RWPE2 (cell line): Measurements from ENCODE around the gene ADAMTS9.

Experiments used
- ATAC-seq: fragments of 200-7000 bp; cut with Tn5 transposase; 3 replicates; pipeline ENCODE4 v1.9.1; 2021; ENCODE audit warnings: low read depth
- DNase-seq: peaks from one replicate; pipeline ENCODE4 v3.0.0-alpha.2; 2020; ENCODE audit warnings: low spot score
- H3K27ac ChIP-seq: fragments of 450-650 bp; 2 replicates; pipeline ENCODE4 v1.5.1; 2017; ENCODE audit warnings: mild to moderate bottlenecking; ENCODE audit not compliant: poor library complexity, severe bottlenecking
- H3K27me3 ChIP-seq: fragments of 250-450 bp; sonication (Bioruptor Pico); 2 replicates; pipeline ENCODE4 v1.5.1; 2021; ENCODE audit warnings: mild to moderate bottlenecking, moderate library complexity; ENCODE audit not compliant: insufficient read depth, poor library complexity, severe bottlenecking
- H3K36me3 ChIP-seq: fragments of 250-450 bp; sonication (Bioruptor Pico); 2 replicates; pipeline ENCODE4 v1.5.1; 2020; ENCODE audit warnings: low read depth, mild to moderate bottlenecking, moderate library complexity
- H3K4me1 ChIP-seq: fragments of 250-450 bp; sonication (Bioruptor Pico); 2 replicates; pipeline ENCODE4 v1.5.1; 2021; ENCODE audit warnings: mild to moderate bottlenecking, moderate library complexity; ENCODE audit not compliant: insufficient read depth, poor library complexity, severe bottlenecking
- H3K4me3 ChIP-seq: fragments of 250-450 bp; sonication (Bioruptor Pico); 2 replicates; pipeline ENCODE4 v1.5.1; 2021; ENCODE audit warnings: mild to moderate bottlenecking, moderate library complexity; ENCODE audit not compliant: severe bottlenecking
- H3K9me3 ChIP-seq: fragments of 250-450 bp; sonication (Bioruptor Pico); 2 replicates; pipeline ENCODE4 v1.5.1; 2021; ENCODE audit warnings: mild to moderate bottlenecking, moderate library complexity; ENCODE audit not compliant: severe bottlenecking
- TF ChIP-seq, protein P1 (sequence below): fragments of 450-650 bp; IDR thresholded peaks from one replicate; pipeline ENCODE4 v1.5.1; 2017; ENCODE audit warnings: mild to moderate bottlenecking, moderate library complexity; ENCODE audit not compliant: poor library complexity, severe bottlenecking

Gene ADAMTS9

DNA sequence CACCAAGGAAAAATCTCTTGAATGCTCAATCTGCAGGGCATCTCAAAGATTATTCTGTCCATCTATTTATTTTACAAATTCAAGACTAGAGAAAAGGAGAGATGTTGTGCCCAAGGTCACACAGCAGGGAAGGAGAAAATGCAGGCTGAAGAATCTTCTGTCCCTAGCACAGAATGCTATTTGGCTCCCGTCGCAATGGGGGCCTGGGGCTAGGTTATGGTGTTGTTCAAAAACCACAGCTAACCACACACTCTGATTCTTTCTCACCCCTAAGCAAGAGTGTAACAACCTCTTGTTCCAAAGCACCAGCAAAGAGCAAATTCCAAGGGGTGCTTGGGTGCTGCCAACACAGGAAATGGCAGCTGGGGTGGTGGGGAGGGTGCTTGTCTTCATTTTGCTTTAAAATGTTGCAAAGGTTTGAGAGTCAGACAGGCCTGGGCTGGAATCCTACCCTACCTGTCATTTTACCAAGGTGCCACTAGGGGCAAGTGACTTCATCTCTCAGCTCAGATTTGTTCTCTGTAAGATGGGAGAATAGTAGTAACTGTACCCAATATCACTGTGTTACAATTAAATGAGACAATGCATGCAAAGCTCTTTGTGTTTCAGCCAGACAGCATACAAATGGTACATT, 112.5 kb downstream of the ADAMTS9 start:
- Histone ChIP-seq H3K27ac (no peak overlapping the region), H3K27me3 (peaks cover 3% of the 10 kb centered on the region), H3K9me3 (no peaks in the 10 kb centered on the region), H3K36me3 (no peaks in the 10 kb centered on the region), H3K4me1 (no peaks in the 10 kb centered on the region), H3K4me3 (no peak overlapping the region)
- ATAC-seq (0 out of 3 replicates have a peak, but pooled peaks have one; percentile 52), DNase-seq (no peak)
- TF ChIP-seq, protein P1, sequence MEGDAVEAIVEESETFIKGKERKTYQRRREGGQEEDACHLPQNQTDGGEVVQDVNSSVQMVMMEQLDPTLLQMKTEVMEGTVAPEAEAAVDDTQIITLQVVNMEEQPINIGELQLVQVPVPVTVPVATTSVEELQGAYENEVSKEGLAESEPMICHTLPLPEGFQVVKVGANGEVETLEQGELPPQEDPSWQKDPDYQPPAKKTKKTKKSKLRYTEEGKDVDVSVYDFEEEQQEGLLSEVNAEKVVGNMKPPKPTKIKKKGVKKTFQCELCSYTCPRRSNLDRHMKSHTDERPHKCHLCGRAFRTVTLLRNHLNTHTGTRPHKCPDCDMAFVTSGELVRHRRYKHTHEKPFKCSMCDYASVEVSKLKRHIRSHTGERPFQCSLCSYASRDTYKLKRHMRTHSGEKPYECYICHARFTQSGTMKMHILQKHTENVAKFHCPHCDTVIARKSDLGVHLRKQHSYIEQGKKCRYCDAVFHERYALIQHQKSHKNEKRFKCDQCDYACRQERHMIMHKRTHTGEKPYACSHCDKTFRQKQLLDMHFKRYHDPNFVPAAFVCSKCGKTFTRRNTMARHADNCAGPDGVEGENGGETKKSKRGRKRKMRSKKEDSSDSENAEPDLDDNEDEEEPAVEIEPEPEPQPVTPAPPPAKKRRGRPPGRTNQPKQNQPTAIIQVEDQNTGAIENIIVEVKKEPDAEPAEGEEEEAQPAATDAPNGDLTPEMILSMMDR, result peak; percentile 42

DNA sequence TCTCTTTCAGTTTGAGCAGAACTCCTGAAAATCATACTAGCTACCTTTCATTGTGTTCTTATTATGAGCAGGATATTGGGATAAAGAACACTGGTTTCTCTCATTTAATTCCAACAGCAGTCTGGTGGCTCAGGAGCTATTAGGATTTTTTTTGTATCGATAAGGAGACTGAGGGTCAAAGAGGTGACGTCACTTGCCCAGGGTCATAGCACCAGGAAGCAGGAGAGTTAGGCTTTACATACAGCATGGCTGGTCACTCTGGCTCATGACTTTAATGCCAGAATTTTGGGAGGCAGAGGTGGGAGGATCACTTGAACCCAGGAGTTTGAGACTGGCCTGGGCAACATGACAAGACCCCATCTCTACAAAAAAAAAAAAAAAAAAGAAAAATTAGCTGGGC, 113.6 kb downstream of the ADAMTS9 start:
- no peaks in the 10 kb centered on the region for H3K9me3 ChIP-seq
- H3K4me3 ChIP-seq, result no peak overlapping the region
- no peak for DNase-seq
- H3K27me3 ChIP-seq, result peaks cover 7% of the 10 kb centered on the region
- H3K4me1 ChIP-seq, result no peaks in the 10 kb centered on the region
- TF ChIP-seq, protein P1, result no peak
- no peak overlapping the region for H3K27ac ChIP-seq
- no peaks in the 10 kb centered on the region for H3K36me3 ChIP-seq
- no peak for ATAC-seq

DNA sequence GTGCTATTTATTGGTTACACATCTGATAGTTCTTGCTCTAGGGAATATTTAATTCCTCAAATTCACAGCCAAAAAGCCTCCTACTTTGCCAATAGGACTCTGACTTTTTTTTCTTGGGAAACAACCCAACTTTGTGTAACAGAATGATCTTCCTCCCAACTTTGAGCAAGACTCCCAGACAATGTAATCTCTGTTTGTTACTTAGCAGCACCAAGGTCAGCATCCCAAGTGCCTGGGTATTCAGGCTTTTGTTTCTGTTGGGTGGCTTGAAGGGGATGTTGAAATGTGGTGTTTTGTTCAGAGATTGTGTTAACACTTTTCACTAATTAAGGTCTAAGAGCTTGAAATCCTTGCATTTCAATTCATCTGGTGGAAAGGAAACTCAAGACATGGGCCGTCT, 115.8 kb downstream of the ADAMTS9 start:
- no peaks in the 10 kb centered on the region for H3K4me1 ChIP-seq
- peaks cover 8% of the 10 kb centered on the region for H3K27me3 ChIP-seq
- H3K9me3 ChIP-seq, result no peaks in the 10 kb centered on the region
- no peak for ATAC-seq
- TF ChIP-seq, protein P1, result no peak
- H3K27ac ChIP-seq, result no peak overlapping the region
- DNase-seq, result no peak
- no peak overlapping the region for H3K4me3 ChIP-seq
- no peaks in the 10 kb centered on the region for H3K36me3 ChIP-seq

DNA sequence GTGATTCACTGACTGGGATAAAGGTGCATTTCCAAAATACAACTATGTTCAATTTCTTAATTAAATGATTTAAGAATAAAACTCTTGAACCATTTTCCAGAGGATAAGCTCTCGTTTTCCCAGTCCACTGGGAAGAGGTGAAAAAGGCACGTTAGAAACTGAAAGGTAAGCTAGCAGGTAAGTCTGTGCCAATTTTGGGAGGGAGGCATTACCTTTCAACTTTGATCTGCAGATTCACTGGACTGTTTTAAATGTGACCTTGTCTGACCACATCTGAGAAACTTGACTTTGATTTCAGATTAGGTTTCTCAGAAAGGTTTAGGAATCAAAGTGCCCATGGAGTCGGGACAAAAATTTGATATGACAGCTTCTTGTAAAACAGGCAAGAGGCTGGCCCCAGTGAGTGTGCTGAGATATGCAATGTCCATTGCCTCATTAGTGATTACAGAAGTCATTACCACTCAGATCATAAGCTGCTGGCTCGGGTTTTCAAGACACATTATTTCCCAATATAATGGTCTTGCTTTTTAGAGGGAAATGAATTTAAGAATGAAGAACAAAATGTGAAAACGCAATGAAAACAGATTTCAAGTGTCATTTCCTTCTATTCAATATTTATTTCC, 118.8 kb downstream of the ADAMTS9 start:
- no peaks in the 10 kb centered on the region for H3K4me1 ChIP-seq
- no peaks in the 10 kb centered on the region for H3K36me3 ChIP-seq
- no peak overlapping the region for H3K27ac ChIP-seq
- ATAC-seq (no peak), DNase-seq (no peak)
- H3K9me3 ChIP-seq, result no peaks in the 10 kb centered on the region
- H3K27me3 ChIP-seq, result peaks cover 10% of the 10 kb centered on the region
- no peak overlapping the region for H3K4me3 ChIP-seq
- TF ChIP-seq, protein P1, result no peak

DNA sequence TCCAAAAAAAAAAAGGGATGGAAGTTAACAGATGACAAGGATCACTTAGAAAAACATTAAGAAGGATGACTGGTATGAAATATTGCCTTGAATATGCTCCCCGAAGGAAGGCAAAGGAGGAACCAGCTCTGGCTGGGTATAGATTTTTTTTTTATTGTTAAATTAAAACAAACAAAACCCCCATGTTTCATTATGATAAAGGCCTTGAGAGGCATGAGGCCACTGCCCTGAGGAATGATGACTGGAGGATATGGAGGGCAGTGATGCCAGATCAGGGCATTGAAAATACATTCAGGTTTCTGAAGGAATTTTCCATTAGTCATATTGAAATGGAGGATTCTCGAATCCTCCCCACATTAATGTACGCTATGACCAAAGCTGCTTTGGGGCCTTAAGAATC, 120.9 kb downstream of the ADAMTS9 start:
- ATAC-seq, result no peak

More for the DNA sequence above, 120.9 kb downstream of the ADAMTS9 start:
- no peak for DNase-seq
- H3K27ac ChIP-seq, result no peak overlapping the region
- no peaks in the 10 kb centered on the region for H3K4me1 ChIP-seq
- H3K27me3 ChIP-seq, result peaks cover 13% of the 10 kb centered on the region
- TF ChIP-seq, protein P1, result no peak
- no peaks in the 10 kb centered on the region for H3K36me3 ChIP-seq
- H3K4me3 ChIP-seq, result no peak overlapping the region
- no peaks in the 10 kb centered on the region for H3K9me3 ChIP-seq
